Ishikawa (cell line): ENCODE measurements around the gene EPHA3.

Source experiments
- CEBPB ChIP-seq: IDR thresholded peaks from 2 replicates; pipeline ENCODE4 v1.6.1; 2012
- CREB1 ChIP-seq: IDR thresholded peaks from 2 replicates; pipeline ENCODE4 v1.6.1; 2012; ENCODE audit warnings: low read depth
- EP300 ChIP-seq: IDR thresholded peaks from 2 replicates; pipeline ENCODE4 v1.6.1; 2012; ENCODE audit warnings: borderline replicate concordance
- MAX ChIP-seq: IDR thresholded peaks from 2 replicates; pipeline ENCODE4 v1.6.1; 2012
- RAD21 ChIP-seq: IDR thresholded peaks from 2 replicates; pipeline ENCODE4 v1.6.1; 2012; ENCODE audit warnings: low read depth
- TCF12 ChIP-seq: IDR thresholded peaks from 2 replicates; pipeline ENCODE4 v1.6.1; 2012; ENCODE audit warnings: low read depth

DNA sequence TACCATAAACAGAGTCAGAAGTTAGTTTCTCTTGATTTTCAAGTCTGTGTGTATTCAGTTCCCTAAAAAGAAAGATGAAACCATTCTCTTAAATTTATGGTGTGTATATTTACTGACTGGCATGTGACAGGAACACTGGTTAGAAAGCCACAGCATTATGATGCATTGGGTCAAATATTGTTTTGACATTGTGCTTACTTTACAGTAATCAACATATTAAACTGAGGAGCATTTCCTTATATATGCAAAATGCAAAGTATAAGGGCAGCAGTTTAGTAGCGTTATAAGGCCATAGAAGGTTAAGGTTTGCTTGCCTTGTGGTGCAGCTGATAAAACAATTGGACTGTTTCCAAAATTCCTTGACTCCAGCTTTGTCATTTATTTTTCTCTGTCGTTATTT lies 72.9 kb downstream of the EPHA3 start:
- no peak for TF ChIP-seq RAD21
- no peak for TF ChIP-seq CREB1
- TF ChIP-seq EP300, result no peak
- TF ChIP-seq MAX, result 0 out of 2 replicates have a peak, but pooled peaks have one; percentile 6
- TF ChIP-seq TCF12, result no peak
- TF ChIP-seq CEBPB, result no peak
